GM19035 (cell line): Measurements from ENCODE around the gene MARCHF2.
A peak's percentile ranks its signal among the peaks of the same experiment; 100 is the strongest.
"Not testable (repeated sequence)": the region's sequence is repeated elsewhere in the genome, so short reads cannot be mapped to it uniquely, and the experiment has no call there.

Experiments
- ATAC-seq: cut with Tn5 transposase; IDR thresholded peaks from one replicate; pipeline ENCODE4 v1.9.1; 2021; ENCODE audit not compliant: unreplicated experiment

The MARCHF2 gene

DNA sequence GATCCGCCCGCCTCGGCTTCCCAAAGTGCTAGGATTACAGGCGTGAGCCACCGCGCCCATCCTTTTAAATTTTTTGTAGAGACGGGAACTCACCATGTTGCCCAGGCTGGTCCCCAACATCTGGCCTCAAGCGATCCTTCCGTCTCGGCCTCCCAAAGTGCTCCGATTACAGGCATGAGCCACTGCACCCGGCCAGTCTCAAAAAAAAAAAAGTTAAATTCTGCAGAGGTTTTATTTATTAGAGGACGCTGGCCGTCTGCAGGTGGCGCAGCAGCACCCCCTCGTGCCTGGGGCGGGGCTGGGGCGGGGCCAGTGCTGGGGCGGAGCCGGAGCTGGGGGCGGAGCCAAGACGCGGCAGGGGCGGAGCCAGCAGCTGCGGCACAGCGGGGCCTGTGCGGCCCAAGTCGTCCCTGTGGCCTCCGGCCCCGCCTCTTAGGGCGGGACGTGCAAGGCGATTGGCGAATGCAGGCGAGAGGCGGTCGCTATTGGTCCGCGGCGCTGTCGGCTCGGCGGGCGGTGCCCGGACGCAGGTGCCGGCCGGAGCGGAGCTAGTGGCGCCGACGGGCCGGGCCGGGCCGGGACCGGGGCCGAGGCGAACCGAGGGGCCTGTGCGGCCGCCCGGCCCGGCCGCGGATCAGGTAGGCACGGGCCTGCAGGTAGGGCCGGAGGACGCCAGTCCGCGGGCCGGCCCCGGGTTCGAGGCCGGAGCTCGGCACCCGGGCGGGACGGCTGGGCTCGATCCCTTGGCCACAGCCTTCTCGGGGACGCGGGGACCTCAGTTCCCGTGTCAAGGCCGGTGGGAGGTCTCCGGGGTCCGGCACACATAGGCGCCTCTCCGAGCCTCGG lies at the start of gene MARCHF2:
MARCHF2 (plus strand) TSS at position 523 of the 846 bp plus-strand sequence. CDS start 8,536 bp downstream, outside the sequence.
- ATAC-seq: peak; percentile 100

DNA sequence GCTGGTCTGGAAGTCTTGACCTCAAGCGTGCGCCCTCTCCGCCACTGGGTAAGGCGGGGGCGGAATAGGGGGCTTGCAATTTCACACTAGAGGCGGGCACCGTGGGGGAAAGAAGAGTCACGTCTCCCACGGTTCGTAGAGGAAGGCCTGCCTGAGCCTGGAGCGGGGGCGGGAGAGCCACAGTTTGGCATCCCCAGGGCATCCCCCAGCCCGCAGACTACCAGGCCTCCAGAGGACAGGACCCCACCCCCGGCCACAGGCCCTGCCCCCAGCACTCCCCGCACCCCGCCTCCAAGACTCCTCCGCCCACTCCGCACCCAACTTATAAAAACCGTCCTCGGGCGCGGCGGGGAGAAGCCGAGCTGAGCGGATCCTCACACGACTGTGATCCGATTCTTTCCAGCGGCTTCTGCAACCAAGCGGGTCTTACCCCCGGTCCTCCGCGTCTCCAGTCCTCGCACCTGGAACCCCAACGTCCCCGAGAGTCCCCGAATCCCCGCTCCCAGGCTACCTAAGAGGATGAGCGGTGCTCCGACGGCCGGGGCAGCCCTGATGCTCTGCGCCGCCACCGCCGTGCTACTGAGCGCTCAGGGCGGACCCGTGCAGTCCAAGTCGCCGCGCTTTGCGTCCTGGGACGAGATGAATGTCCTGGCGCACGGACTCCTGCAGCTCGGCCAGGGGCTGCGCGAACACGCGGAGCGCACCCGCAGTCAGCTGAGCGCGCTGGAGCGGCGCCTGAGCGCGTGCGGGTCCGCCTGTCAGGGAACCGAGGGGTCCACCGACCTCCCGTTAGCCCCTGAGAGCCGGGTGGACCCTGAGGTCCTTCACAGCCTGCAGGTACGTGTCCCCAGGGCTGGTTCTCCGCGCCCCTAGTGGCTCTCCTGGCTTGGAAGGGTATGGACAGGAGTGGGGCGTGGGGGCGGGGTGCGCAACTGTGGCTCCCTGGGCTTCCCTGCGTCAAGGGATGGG lies 49.0 kb upstream of the MARCHF2 start, which contains the start of gene ANGPTL4:
ANGPTL4 (plus strand) TSS at position 353 of the 969 bp plus-strand sequence; CDS start at position 520, 167 bp downstream.
- no peak for ATAC-seq

DNA sequence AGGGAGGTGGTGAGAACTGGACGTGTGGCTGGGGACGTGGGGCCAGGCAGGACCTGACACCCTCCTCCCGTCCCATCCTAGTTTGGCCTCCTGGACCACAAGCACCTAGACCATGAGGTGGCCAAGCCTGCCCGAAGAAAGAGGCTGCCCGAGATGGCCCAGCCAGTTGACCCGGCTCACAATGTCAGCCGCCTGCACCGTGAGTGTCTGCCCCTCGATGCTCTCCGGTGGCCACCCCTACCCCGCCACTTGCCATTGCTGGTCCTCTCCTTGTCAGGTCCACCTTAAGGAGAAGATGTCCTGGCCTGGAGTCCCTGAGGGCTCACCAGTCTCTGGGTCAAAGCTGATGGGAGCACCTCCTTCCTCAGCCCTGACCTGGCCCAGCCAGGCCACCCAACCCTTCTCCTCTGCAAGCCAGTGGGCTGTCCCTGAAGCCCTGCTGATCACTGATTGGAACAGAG lies 47.0 kb upstream of the MARCHF2 start:
- ATAC-seq: no peak

GRCh38 chr19:8366961-8367326 lies 46.2 kb upstream of the MARCHF2 start:
- no peak for ATAC-seq

- ATAC-seq: no peak
Measured at GRCh38 chr19:8367327-8368001, 45.6 kb upstream of the MARCHF2 start.

GRCh38 chr19:8370176-8371010 lies 42.7 kb upstream of the MARCHF2 start:
- ATAC-seq: no peak

GRCh38 chr19:8371011-8371804 lies 41.9 kb upstream of the MARCHF2 start:
- no peak for ATAC-seq

DNA sequence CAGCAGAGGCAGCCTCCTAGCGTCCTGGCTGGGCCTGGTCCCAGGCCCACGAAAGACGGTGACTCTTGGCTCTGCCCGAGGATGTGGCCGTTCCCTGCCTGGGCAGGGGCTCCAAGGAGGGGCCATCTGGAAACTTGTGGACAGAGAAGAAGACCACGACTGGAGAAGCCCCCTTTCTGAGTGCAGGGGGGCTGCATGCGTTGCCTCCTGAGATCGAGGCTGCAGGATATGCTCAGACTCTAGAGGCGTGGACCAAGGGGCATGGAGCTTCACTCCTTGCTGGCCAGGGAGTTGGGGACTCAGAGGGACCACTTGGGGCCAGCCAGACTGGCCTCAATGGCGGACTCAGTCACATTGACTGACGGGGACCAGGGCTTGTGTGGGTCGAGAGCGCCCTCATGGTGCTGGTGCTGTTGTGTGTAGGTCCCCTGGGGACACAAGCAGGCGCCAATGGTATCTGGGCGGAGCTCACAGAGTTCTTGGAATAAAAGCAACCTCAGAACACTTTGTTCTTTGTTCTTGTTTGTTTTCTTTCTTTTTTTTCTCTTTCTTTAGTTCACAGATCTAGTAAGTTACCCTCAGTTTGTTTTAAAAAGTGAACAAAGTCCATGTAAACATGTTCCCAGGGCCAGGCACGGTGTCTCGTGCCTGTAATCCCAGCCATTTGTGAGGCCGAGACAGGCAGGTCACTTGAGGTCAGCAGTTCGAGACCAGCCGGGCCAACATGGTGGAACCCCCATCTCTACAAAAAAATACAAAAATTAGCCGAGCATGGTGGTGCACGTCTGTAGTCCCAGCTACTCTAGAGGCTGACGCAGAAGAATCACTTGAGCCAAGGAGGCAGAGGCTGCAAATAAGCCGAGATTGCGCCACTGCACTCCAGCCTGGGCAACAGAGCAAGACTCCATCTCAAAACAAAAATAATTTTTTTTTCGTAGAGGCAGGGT lies 39.0 kb upstream of the MARCHF2 start:
- ATAC-seq: no peak

DNA sequence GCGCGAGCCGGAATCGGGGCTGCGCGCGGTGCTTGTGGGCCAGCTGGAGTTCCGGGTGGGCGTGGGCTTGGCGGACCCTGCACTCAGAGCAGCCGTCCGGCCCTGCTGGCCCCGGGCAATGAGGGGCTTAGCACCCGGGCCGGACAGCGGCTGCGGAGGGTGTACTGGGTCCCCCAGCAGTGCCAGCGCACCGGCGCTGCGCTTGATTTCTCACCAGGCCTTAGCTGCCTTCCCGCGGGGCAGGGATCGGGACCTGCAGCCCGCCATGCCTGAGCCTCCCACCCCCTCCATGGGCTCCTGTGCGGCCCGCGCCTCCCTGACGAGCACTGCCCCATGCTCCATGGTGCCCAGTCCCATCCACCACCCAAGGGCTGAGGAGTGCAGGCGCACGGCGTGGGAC lies 37.3 kb upstream of the MARCHF2 start:
- ATAC-seq: not testable (repeated sequence)

GRCh38 chr19:8376373-8376974 lies 36.6 kb upstream of the MARCHF2 start:
- ATAC-seq: not testable (repeated sequence)

GRCh38 chr19:8377598-8377997 lies 35.5 kb upstream of the MARCHF2 start:
- ATAC-seq: no peak

- not testable (repeated sequence) for ATAC-seq
Measured at GRCh38 chr19:8379156-8379891, 33.8 kb upstream of the MARCHF2 start.

DNA sequence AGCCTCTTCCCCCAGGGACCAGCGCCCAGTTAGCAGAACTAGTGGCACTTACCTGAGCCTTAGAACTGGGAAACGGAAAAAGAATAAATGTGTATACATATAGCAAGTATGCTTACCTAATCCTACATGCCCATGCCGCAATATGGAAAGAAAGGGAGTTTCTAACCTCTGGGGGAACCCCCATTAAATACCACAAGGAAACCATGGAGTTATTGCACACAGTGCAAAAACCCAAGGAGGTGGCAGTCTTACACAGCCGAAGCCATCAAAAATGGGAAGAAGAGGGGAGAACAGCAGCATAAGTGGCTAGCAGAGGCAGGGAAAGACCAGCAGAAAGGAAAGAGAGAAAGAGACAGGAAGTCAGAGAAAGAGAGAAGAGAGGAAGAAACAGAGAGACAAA lies 28.5 kb upstream of the MARCHF2 start:
- ATAC-seq: not testable (repeated sequence)

DNA sequence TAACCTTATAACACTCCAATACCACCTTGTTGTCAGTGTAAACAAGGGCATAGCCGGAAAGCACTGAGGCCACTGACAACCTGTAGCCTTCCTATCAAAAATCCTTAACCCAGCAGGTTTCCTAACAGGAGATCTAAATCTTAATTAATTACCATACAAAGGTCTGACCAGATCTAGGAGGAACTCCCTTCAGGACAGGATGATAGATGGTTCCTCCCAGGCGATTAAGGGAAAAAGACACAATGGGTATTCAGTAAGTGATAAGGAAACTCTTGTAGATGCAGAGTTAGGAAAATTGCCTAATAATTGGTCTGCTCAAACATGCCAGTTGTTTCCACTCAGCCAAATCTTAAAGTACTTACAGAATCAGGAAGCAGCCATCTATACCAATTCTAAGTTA lies 28.0 kb upstream of the MARCHF2 start:
- not testable (repeated sequence) for ATAC-seq

DNA sequence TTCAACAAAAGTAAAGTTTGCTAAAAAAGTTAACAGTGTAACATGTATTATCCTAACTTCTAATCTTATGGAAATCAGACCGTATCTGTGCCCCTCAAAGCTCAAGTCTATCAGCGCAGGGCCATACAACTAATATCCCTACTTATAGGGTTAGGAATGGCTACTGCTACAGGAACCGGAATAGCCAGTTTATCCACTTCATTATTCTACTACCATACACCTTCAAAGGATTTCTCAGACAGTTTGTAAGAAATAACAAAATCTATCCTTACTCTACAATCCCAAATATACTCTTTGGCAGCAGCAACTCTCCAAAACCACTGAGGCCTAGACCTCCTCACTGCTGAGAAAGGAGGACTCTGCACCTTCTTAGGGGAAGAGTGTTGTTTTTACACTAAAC lies 27.5 kb upstream of the MARCHF2 start:
- not testable (repeated sequence) for ATAC-seq

GRCh38 chr19:8386419-8386818 lies 26.7 kb upstream of the MARCHF2 start:
- not testable (repeated sequence) for ATAC-seq

DNA sequence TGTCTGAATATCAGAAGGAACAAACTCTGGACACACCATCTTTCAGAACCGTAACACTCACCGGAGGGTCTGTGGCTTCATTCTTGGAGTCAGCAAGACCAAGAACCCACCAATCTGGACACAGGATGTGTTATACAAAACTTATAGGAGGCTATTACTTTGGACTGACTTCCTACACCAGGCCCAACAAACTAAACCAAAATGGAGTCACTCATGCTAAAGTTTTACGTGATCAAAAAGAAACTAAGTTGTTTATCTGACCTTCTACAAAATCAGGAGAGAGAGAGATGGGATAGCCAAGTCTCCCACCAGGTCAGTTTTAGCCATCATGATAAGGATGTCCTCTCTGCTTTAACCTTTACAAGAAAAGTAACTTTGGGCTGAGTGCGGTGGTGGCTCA lies 26.1 kb upstream of the MARCHF2 start:
- ATAC-seq: no peak
